Uterine smooth muscle cell (primary cell): Measurements from ENCODE around the gene INSRR. TPM values are rescaled to one million over a fixed set of nuclear protein-coding genes. Genes with fewer than 3 reads are reported as not detected.

Source experiments
- total RNA-seq: library from RNA; depleted of rRNA; stranded (reverse); fragments of >200 nt; gene quantifications from 2 replicates; pipeline ENCODE4 v1.2.3, GENCODE V29; 2014

The INSRR gene
- total RNA-seq = under 0.01 TPM in 1 of 2 replicates, not detected in the other

GRCh38 chr1:156858959-156859522, at the start of gene INSRR:
INSRR (minus strand) TSS chr1:156859117; CDS start chr1:156858621, 496 bp downstream.

DNA sequence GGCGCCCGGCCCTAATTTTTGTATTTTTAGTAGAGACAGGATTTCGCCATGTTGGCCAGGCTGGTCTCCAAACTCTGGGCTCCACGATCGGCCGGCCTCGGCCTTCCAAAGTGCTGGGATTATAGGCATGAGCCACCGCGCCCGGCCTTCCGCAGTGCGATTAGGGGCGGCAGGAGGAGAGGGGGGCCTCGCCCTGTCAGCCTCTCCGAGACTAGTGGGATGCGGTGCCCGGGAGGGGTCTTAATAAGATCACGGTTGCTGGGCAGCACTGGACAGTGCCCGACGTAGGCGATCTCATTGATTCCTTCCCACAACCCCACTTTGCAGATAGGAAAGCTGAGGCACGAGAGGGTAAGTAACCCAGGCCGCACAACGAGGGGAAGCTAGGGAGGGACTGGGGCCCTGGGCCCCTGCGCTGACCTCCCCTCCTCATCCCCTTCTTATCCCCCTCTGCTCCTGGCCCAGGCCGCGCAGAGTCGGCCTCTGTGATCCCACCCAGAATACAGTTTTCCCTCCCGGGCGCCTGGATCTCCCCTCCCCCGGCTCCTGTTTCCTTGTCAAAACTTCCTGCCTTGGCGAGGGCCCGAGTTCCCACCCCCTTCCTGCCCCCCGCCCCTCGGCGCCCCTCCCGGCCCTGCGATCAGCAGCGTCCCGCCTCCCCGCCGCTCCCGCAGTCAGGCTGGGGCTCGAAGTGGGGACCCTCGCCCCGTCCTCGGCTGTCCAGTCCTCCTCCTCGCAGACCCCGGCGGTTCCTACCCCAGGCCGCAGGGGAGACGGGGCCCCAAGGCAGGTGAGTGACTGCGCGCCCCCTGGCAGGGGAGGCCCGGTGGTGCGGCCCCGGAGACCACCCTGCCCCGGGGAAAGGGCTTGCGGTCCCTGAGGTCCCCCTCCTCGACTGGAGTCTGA, 34.4 kb upstream of the INSRR start, which contains the start of gene PEAR1:
Gene PEAR1, plus strand, starts transcription at position 671 of the 906 bp plus-strand sequence. CDS start 10,209 bp downstream, outside the sequence.

GRCh38 chr1:156860628-156861423, 1.9 kb upstream of the INSRR start, which contains the start of gene NTRK1:
NTRK1 (plus strand) TSS chr1:156860865; CDS start chr1:156860935, 70 bp downstream.

GRCh38 chr1:156816561-156817328, 42.2 kb downstream of the INSRR start, which contains the start of gene SH2D2A:
SH2D2A (minus strand) TSS chr1:156816848; CDS start chr1:156816708, 140 bp downstream.

Other genes starting within 250 kb of the INSRR start
- gene HAPLN2, start 239.7 kb downstream of the INSRR start, total RNA-seq = not detected in 2 replicates
- 0.11 TPM in 1 of 2 replicates, not detected in the other for gene BCAN, start 217.0 kb downstream of the INSRR start, total RNA-seq
- 32.2 and 68.6 TPM in 2 replicates for gene NES, start 181.7 kb downstream of the INSRR start, total RNA-seq
- 17.0 and 21.5 TPM in 2 replicates for gene CRABP2, start 153.5 kb downstream of the INSRR start, total RNA-seq
- gene METTL25B, start 130.6 kb downstream of the INSRR start, total RNA-seq = 6.6 and 12.0 TPM in 2 replicates
- 5.0 and 5.5 TPM in 2 replicates for gene ISG20L2, start 130.4 kb downstream of the INSRR start, total RNA-seq
- 49.0 and 50.9 TPM in 2 replicates for gene MRPL24, start 118.0 kb downstream of the INSRR start, total RNA-seq
- 121 and 180 TPM in 2 replicates for gene HDGF, start 107.4 kb downstream of the INSRR start, total RNA-seq
- 11.1 and 11.2 TPM in 2 replicates for gene PRCC, start 91.6 kb downstream of the INSRR start, total RNA-seq
- 0.25 TPM in 1 of 2 replicates, not detected in the other for gene SH2D2A, start 42.3 kb downstream of the INSRR start, total RNA-seq
- not detected in 2 replicates for gene NTRK1, start 1.7 kb upstream of the INSRR start, total RNA-seq
- 1.3 and 1.6 TPM in 2 replicates for gene PEAR1, start 34.6 kb upstream of the INSRR start, total RNA-seq
- not detected in 2 replicates for gene LRRC71, start 61.5 kb upstream of the INSRR start, total RNA-seq
- 31.0 and 34.0 TPM in 2 replicates for gene ARHGEF11, start 186.6 kb upstream of the INSRR start, total RNA-seq
- gene ETV3L, start 240.7 kb upstream of the INSRR start, total RNA-seq = not detected in 2 replicates